GM23338 (cell line): ENCODE measurements around the gene RGS6. TPM values are rescaled to one million over a fixed set of nuclear protein-coding genes. Genes with fewer than 3 reads are reported as not detected.

Experiments used
- ATAC-seq: fragments of 200-7000 bp; cut with Tn5 transposase; 3 replicates; pipeline ENCODE4 v1.9.1; 2020
- DNase-seq: peaks from one replicate; pipeline ENCODE4 v3.0.0-alpha.2; 2015; ENCODE audit warnings: low spot score
- H2AFZ ChIP-seq: fragments of 200-600 bp; sonication (generic); 2 replicates; pipeline ENCODE4 v1.8.0; 2016; ENCODE audit warnings: antibody characterized with exemption, mild to moderate bottlenecking, moderate library complexity
- H3F3A ChIP-seq: fragments of 200-600 bp; sonication (generic); replicated peaks from 2 replicates; pipeline ENCODE4 v1.8.0; 2017; ENCODE audit warnings: antibody characterized with exemption, mixed run types, low read depth
- H3K27ac ChIP-seq: fragments of 200-600 bp; sonication (generic); 2 replicates; pipeline ENCODE4 v1.6.1; 2016; ENCODE audit warnings: low read depth
- H3K27me3 ChIP-seq: fragments of 200-600 bp; sonication (generic); 2 replicates; pipeline ENCODE4 v1.8.0; 2016; ENCODE audit warnings: mild to moderate bottlenecking, mixed run types, moderate library complexity; ENCODE audit not compliant: insufficient read depth
- H3K36me3 ChIP-seq: fragments of 200-600 bp; sonication (generic); 2 replicates; pipeline ENCODE4 v1.8.0; 2016; ENCODE audit warnings: mild to moderate bottlenecking; ENCODE audit not compliant: insufficient read depth
- H3K4me1 ChIP-seq: fragments of 200-600 bp; sonication (generic); 2 replicates; pipeline ENCODE4 v1.8.0; 2016; ENCODE audit warnings: mild to moderate bottlenecking, moderate library complexity; ENCODE audit not compliant: insufficient read depth
- H3K4me2 ChIP-seq: fragments of 200-600 bp; sonication (generic); 2 replicates; pipeline ENCODE4 v1.7.1; 2017; ENCODE audit warnings: mixed run types
- H3K4me3 ChIP-seq: fragments of 200-600 bp; sonication (generic); 2 replicates; pipeline ENCODE4 v1.6.1; 2016; ENCODE audit warnings: mixed run types
- H3K79me2 ChIP-seq: fragments of 200-600 bp; sonication (generic); replicated peaks from 2 replicates; pipeline ENCODE4 v1.8.0; 2017; ENCODE audit warnings: mild to moderate bottlenecking; ENCODE audit not compliant: insufficient read depth
- H3K9me2 ChIP-seq: fragments of 200-600 bp; sonication (generic); 2 replicates; pipeline ENCODE4 v1.8.0; 2017; ENCODE audit not compliant: insufficient read depth
- H4K20me1 ChIP-seq: fragments of 200-600 bp; sonication (generic); replicated peaks from 2 replicates; pipeline ENCODE4 v1.8.0; 2017; ENCODE audit warnings: mild to moderate bottlenecking; ENCODE audit not compliant: insufficient read depth
- H3K27ac Mint-ChIP-seq: 2 replicates; pipeline ENCODE4 v1.8.0; 2020; ENCODE audit warnings: inconsistent platforms, mild to moderate bottlenecking, moderate library complexity, mixed read lengths
- H3K27me3 Mint-ChIP-seq: 3 replicates; pipeline ENCODE4 v1.8.0; 2022; ENCODE audit warnings: low read depth, mild to moderate bottlenecking, moderate library complexity, mixed read lengths, inconsistent platforms; ENCODE audit not compliant: insufficient read depth, poor library complexity
- H3K36me3 Mint-ChIP-seq: 3 replicates; pipeline ENCODE4 v1.8.0; 2021; ENCODE audit warnings: low read depth, mild to moderate bottlenecking, inconsistent platforms, moderate library complexity, mixed read lengths
- H3K4me1 Mint-ChIP-seq: 3 replicates; pipeline ENCODE4 v1.8.0; 2020; ENCODE audit warnings: mild to moderate bottlenecking, inconsistent platforms, mixed read lengths
- H3K4me3 Mint-ChIP-seq: 3 replicates; pipeline ENCODE4 v1.8.0; 2021; ENCODE audit warnings: moderate library complexity, mild to moderate bottlenecking, inconsistent platforms, mixed read lengths
- H3K9me3 Mint-ChIP-seq: 3 replicates; pipeline ENCODE4 v1.8.0; 2020; ENCODE audit warnings: moderate library complexity, mild to moderate bottlenecking, inconsistent platforms, mixed read lengths
- CREB1 ChIP-seq: fragments of 250-450 bp; sonication (Bioruptor Pico); IDR thresholded peaks from 2 replicates; pipeline ENCODE4 v1.5.0; 2020; ENCODE audit warnings: low read depth, mild to moderate bottlenecking, moderate library complexity
- EZH2 ChIP-seq: fragments of 200-600 bp; sonication (generic); IDR thresholded peaks from one replicate; pipeline ENCODE4 v1.8.0; 2017; ENCODE audit warnings: antibody characterized with exemption, mild to moderate bottlenecking, low read depth; ENCODE audit not compliant: unreplicated experiment
- EZH2phosphoT487 ChIP-seq: fragments of 200-600 bp; sonication (generic); IDR thresholded peaks from one replicate; pipeline ENCODE4 v1.8.1; 2018; ENCODE audit warnings: antibody characterized with exemption; ENCODE audit not compliant: unreplicated experiment
- JUNB ChIP-seq: IDR thresholded peaks from one replicate; pipeline ENCODE4 v1.6.1; 2016; ENCODE audit warnings: antibody characterized with exemption; ENCODE audit not compliant: unreplicated experiment
- NANOG ChIP-seq: IDR thresholded peaks from 2 replicates; pipeline ENCODE4 v1.6.1; 2016; ENCODE audit warnings: antibody characterized with exemption, borderline replicate concordance
- POLR2AphosphoS5 ChIP-seq: IDR thresholded peaks from 2 replicates; pipeline ENCODE4 v1.6.1; 2016; ENCODE audit warnings: antibody characterized with exemption, low read depth
- STAT1 ChIP-seq: IDR thresholded peaks from one replicate; pipeline ENCODE4 v1.6.1; 2016; ENCODE audit warnings: antibody characterized with exemption; ENCODE audit not compliant: unreplicated experiment
- ZNF114 ChIP-seq: fragments of 250-450 bp; sonication (Bioruptor Pico); IDR thresholded peaks from 2 replicates; pipeline ENCODE4 v1.5.0; 2020; ENCODE audit warnings: mild to moderate bottlenecking, moderate library complexity
- ZNF331 ChIP-seq: fragments of 250-450 bp; sonication (Bioruptor Pico); IDR thresholded peaks from 2 replicates; pipeline ENCODE4 v1.5.0; 2020; ENCODE audit warnings: low read depth, mild to moderate bottlenecking, moderate library complexity
- polyA plus RNA-seq: library from polyadenylated mRNA; unstranded; fragments of >200 nt; fragmentation: Nextera tagmentation; extraction: Ambion mirVana; gene quantifications from 2 replicates; pipeline ENCODE4 v1.2.1, GENCODE V29; 2016
- total RNA-seq: library from RNA; depleted of rRNA; stranded (reverse); fragments of >200 nt; shearing (Covaris generic); gene quantifications from 2 replicates; pipeline ENCODE4 v1.2.3, GENCODE V29; 2014
- TF ChIP-seq, protein P1 (sequence below): fragments of 250-450 bp; sonication (Bioruptor Pico); IDR thresholded peaks from 2 replicates; pipeline ENCODE4 v1.5.0; 2020; ENCODE audit warnings: mild to moderate bottlenecking, moderate library complexity
- TF ChIP-seq, protein P2 (sequence below), 2 experiments: fragments of 200-600 bp in 1 of 2; sonication (generic) in 1 of 2; conservative IDR thresholded peaks; 2 replicates each; pipeline versions ENCODE4 v1.5.1 to v1.6.1; 2016 to 2017; ENCODE audit warnings: antibody characterized with exemption in 2 of 2, low read depth in 2 of 2, mild to moderate bottlenecking in 2 of 2, moderate library complexity in 1 of 2
- TF ChIP-seq, protein P3 (sequence below): IDR thresholded peaks from 2 replicates; pipeline ENCODE4 v1.6.1; 2016; ENCODE audit warnings: antibody characterized with exemption
- TF ChIP-seq, protein P4 (sequence below): IDR thresholded peaks from one replicate; pipeline ENCODE4 v1.6.1; 2018; ENCODE audit warnings: antibody characterized with exemption; ENCODE audit not compliant: unreplicated experiment

Gene RGS6
- total and polyA plus RNA-seq, 2 experiments from 2014 or later = 0.66 to 0.83 TPM

DNA sequence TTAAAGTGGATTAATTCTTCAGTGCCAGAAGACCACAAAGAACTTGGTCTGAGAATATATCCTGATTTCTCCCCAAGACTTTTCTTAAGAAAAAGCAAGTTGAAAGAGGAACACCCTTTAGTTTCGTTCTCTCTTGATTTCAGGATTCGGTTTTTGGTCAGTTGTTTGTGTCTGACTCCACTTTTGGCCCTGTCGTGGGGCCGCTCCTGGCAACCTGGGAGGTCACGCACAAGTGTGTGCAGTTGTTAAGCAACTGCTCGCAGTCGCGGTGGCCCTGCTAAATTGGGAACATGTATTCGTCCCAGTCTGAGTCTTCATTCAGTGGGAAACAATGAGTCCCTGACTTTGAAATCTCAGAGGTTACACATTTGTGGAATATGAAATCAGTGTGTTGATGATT, 68.7 kb downstream of the RGS6 start:
- Mint-ChIP-seq H3K4me1 (no peaks in the 10 kb centered on the region), H3K27ac (no peak overlapping the region), H3K4me3 (no peak overlapping the region), H3K36me3 (no peaks in the 10 kb centered on the region), H3K9me3 (peaks cover 3% of the 10 kb centered on the region; the same call in 2 of the 3 replicates), H3K27me3 (peaks cover 3% of the 10 kb centered on the region)
- Histone ChIP-seq H3K4me1 (no peaks in the 10 kb centered on the region), H2AFZ (no peak overlapping the region), H3K27ac (no peak overlapping the region), H3K9me2 (no peaks in the 10 kb centered on the region), H3K36me3 (no peaks in the 10 kb centered on the region), H3K4me3 (no peak overlapping the region), H3K4me2 (no peak overlapping the region), H3K27me3 (no peaks in the 10 kb centered on the region), H4K20me1 (no peaks in the 10 kb centered on the region), H3F3A (no peaks in the 10 kb centered on the region), H3K79me2 (no peaks in the 10 kb centered on the region)
- no peak for DNase-seq
- TF ChIP-seq, protein P1, sequence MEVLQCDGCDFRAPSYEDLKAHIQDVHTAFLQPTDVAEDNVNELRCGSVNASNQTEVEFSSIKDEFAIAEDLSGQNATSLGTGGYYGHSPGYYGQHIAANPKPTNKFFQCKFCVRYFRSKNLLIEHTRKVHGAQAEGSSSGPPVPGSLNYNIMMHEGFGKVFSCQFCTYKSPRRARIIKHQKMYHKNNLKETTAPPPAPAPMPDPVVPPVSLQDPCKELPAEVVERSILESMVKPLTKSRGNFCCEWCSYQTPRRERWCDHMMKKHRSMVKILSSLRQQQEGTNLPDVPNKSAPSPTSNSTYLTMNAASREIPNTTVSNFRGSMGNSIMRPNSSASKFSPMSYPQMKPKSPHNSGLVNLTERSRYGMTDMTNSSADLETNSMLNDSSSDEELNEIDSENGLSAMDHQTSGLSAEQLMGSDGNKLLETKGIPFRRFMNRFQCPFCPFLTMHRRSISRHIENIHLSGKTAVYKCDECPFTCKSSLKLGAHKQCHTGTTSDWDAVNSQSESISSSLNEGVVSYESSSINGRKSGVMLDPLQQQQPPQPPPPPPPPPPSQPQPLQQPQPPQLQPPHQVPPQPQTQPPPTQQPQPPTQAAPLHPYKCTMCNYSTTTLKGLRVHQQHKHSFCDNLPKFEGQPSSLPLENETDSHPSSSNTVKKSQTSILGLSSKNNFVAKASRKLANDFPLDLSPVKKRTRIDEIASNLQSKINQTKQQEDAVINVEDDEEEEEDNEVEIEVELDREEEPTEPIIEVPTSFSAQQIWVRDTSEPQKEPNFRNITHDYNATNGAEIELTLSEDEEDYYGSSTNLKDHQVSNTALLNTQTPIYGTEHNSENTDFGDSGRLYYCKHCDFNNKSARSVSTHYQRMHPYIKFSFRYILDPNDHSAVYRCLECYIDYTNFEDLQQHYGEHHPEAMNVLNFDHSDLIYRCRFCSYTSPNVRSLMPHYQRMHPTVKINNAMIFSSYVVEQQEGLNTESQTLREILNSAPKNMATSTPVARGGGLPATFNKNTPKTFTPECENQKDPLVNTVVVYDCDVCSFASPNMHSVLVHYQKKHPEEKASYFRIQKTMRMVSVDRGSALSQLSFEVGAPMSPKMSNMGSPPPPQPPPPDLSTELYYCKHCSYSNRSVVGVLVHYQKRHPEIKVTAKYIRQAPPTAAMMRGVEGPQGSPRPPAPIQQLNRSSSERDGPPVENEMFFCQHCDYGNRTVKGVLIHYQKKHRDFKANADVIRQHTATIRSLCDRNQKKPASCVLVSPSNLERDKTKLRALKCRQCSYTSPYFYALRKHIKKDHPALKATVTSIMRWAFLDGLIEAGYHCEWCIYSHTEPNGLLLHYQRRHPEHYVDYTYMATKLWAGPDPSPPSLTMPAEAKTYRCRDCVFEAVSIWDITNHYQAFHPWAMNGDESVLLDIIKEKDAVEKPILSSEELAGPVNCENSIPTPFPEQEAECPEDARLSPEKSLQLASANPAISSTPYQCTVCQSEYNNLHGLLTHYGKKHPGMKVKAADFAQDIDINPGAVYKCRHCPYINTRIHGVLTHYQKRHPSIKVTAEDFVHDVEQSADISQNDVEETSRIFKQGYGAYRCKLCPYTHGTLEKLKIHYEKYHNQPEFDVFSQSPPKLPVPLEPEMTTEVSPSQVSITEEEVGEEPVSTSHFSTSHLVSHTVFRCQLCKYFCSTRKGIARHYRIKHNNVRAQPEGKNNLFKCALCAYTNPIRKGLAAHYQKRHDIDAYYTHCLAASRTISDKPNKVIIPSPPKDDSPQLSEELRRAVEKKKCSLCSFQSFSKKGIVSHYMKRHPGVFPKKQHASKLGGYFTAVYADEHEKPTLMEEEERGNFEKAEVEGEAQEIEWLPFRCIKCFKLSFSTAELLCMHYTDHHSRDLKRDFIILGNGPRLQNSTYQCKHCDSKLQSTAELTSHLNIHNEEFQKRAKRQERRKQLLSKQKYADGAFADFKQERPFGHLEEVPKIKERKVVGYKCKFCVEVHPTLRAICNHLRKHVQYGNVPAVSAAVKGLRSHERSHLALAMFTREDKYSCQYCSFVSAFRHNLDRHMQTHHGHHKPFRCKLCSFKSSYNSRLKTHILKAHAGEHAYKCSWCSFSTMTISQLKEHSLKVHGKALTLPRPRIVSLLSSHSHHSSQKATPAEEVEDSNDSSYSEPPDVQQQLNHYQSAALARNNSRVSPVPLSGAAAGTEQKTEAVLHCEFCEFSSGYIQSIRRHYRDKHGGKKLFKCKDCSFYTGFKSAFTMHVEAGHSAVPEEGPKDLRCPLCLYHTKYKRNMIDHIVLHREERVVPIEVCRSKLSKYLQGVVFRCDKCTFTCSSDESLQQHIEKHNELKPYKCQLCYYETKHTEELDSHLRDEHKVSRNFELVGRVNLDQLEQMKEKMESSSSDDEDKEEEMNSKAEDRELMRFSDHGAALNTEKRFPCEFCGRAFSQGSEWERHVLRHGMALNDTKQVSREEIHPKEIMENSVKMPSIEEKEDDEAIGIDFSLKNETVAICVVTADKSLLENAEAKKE = no peak
- TF ChIP-seq ZNF331 (CRISPR knock-in tag) (no peak), STAT1 (no peak), EZH2 (no peak), JUNB (no peak), EZH2phosphoT487 (no peak), POLR2AphosphoS5 (no peak), ZNF114 (CRISPR knock-in tag) (no peak), CREB1 (CRISPR knock-in tag) (no peak), NANOG (no peak)
- TF ChIP-seq, protein P2, sequence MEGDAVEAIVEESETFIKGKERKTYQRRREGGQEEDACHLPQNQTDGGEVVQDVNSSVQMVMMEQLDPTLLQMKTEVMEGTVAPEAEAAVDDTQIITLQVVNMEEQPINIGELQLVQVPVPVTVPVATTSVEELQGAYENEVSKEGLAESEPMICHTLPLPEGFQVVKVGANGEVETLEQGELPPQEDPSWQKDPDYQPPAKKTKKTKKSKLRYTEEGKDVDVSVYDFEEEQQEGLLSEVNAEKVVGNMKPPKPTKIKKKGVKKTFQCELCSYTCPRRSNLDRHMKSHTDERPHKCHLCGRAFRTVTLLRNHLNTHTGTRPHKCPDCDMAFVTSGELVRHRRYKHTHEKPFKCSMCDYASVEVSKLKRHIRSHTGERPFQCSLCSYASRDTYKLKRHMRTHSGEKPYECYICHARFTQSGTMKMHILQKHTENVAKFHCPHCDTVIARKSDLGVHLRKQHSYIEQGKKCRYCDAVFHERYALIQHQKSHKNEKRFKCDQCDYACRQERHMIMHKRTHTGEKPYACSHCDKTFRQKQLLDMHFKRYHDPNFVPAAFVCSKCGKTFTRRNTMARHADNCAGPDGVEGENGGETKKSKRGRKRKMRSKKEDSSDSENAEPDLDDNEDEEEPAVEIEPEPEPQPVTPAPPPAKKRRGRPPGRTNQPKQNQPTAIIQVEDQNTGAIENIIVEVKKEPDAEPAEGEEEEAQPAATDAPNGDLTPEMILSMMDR (conservative IDR thresholded peaks at IDR 0.05; ENCODE audit: low read depth in 2 of 2) = no peak
- TF ChIP-seq, protein P3, sequence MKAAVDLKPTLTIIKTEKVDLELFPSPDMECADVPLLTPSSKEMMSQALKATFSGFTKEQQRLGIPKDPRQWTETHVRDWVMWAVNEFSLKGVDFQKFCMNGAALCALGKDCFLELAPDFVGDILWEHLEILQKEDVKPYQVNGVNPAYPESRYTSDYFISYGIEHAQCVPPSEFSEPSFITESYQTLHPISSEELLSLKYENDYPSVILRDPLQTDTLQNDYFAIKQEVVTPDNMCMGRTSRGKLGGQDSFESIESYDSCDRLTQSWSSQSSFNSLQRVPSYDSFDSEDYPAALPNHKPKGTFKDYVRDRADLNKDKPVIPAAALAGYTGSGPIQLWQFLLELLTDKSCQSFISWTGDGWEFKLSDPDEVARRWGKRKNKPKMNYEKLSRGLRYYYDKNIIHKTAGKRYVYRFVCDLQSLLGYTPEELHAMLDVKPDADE = no peak
- TF ChIP-seq, protein P4, sequence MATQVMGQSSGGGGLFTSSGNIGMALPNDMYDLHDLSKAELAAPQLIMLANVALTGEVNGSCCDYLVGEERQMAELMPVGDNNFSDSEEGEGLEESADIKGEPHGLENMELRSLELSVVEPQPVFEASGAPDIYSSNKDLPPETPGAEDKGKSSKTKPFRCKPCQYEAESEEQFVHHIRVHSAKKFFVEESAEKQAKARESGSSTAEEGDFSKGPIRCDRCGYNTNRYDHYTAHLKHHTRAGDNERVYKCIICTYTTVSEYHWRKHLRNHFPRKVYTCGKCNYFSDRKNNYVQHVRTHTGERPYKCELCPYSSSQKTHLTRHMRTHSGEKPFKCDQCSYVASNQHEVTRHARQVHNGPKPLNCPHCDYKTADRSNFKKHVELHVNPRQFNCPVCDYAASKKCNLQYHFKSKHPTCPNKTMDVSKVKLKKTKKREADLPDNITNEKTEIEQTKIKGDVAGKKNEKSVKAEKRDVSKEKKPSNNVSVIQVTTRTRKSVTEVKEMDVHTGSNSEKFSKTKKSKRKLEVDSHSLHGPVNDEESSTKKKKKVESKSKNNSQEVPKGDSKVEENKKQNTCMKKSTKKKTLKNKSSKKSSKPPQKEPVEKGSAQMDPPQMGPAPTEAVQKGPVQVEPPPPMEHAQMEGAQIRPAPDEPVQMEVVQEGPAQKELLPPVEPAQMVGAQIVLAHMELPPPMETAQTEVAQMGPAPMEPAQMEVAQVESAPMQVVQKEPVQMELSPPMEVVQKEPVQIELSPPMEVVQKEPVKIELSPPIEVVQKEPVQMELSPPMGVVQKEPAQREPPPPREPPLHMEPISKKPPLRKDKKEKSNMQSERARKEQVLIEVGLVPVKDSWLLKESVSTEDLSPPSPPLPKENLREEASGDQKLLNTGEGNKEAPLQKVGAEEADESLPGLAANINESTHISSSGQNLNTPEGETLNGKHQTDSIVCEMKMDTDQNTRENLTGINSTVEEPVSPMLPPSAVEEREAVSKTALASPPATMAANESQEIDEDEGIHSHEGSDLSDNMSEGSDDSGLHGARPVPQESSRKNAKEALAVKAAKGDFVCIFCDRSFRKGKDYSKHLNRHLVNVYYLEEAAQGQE = no peak
- no peak for ATAC-seq
